T-helper 1 cell treated with Interleukin-12 subunit alpha and Interleukin-12 subunit beta and Interleukin-4 antibody, amounts not matched to agents 30 μg/mL and 1 μg/mL, for 36 hours (primary cell): ENCODE measurements around the gene CLBA1.

Experiments
- H3K27ac Mint-ChIP-seq: one replicate; pipeline ENCODE4 v1.8.0; 2021; ENCODE audit warnings: mild to moderate bottlenecking, mixed read lengths
- H3K27me3 Mint-ChIP-seq: one replicate; pipeline ENCODE4 v1.8.0; 2021; ENCODE audit warnings: low read depth, mixed read lengths
- H3K36me3 Mint-ChIP-seq: one replicate; pipeline ENCODE4 v1.8.0; 2021; ENCODE audit warnings: low read depth, mixed read lengths
- H3K4me1 Mint-ChIP-seq: one replicate; pipeline ENCODE4 v1.8.0; 2021; ENCODE audit warnings: low read depth, mixed read lengths
- H3K4me3 Mint-ChIP-seq: one replicate; pipeline ENCODE4 v1.8.0; 2021; ENCODE audit warnings: mild to moderate bottlenecking, moderate library complexity, mixed read lengths
- H3K9me3 Mint-ChIP-seq: one replicate; pipeline ENCODE4 v1.8.0; 2021; ENCODE audit warnings: mixed read lengths

Gene CLBA1

DNA sequence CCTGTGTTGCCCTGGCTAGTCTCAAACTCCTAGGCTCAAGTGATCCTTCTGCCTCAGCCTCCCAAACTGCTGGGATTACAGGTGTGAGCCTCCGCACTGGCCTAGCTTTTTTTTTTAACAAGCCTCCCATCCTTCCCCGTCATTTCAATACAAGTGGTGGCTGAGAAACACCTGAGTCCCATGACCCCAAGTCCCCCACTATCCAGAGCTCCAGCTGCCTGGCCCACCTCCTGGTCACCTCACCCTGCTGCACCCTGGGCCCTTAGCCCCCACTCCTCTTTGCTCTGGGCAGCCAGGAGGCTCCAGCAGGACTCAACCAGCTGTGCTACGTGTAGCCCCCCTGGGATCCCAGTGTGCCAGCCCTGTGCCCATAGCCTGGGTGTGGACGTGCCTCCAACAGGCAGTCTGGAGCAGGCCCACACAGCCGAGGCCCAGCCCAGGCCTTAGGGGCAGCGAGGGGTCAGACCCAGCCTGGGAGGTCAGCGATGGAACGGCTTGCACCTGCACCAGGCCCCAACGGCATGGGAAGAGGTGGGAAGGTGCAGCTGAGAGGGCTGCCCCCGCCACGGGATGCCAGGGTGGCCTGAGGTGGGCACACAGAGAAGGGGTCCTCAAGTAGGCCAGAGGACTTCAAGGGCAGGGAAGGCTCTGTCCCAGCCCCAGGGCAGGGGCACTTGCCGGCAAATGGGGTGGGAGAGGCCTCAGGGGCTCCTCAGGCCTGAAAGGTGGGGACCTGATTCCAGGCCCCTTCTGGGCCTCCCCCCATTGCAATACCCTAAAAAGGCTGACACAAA lies 13.9 kb upstream of the CLBA1 start:
- Mint-ChIP-seq H3K27ac (no peak overlapping the region), H3K9me3 (no peaks in the 10 kb centered on the region), H3K36me3 (no peaks in the 10 kb centered on the region), H3K4me1 (peaks cover 3% of the 10 kb centered on the region), H3K4me3 (no peak overlapping the region), H3K27me3 (peaks cover 16% of the 10 kb centered on the region)

DNA sequence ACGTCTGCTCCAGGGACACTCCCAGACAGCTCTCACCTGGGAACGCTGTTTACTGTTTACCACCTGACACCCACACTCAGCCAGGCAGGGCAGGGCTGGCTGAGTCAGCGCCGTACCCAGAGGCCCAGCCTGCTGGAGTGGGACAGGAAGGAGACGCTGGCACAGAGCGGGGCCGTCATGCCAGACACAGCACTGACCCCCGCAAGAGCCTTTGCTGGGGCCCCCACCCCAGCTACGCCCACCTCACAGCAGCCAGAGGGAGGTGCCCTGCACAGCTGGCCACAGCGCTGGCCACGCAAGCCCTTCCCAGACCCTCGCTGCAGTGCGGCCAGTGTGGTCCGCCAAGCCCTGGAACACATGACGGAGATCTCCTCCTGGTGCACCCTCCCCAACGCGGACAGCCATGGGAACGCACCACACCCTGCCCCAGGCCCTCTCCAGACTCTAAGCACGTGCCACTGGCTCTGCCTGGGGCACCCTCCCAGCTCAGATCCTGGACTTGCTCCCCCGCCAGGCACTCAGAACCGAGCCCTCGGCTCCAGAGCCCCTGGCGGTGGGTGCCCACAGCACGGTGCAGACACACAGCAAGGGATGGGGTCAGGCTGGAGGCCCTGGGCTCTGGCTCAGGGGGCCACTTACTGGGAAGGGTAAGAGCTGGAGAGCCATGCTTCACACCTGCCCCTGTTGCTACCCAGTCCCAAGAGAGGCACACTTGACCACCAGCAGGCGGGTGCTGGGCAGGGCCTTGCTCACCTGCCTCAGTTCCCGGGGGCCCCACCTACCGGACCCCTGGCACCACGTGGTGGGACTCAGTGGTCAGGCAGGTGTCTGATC lies 13.1 kb upstream of the CLBA1 start:
- Mint-ChIP-seq H3K9me3 (no peaks in the 10 kb centered on the region), H3K27me3 (peaks cover 20% of the 10 kb centered on the region), H3K4me3 (no peak overlapping the region), H3K4me1 (peaks cover 3% of the 10 kb centered on the region), H3K36me3 (no peaks in the 10 kb centered on the region), H3K27ac (no peak overlapping the region)

DNA sequence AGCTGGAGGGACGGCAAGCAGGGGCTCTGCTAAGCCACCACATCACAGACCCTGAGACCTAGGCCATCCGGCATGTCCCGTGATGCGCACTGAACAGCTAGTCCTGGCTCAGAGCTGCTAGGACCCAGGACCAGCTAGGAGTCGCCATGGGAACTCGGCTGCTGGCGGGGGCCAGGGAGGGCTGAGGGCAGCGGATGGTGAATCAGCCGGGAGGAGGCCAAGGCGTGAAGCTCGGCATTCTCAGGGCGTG lies 12.5 kb upstream of the CLBA1 start:
- Mint-ChIP-seq H3K9me3 (no peaks in the 10 kb centered on the region), H3K27ac (no peak overlapping the region), H3K36me3 (no peaks in the 10 kb centered on the region), H3K4me3 (no peak overlapping the region), H3K4me1 (peaks cover 3% of the 10 kb centered on the region), H3K27me3 (peaks cover 19% of the 10 kb centered on the region)

DNA sequence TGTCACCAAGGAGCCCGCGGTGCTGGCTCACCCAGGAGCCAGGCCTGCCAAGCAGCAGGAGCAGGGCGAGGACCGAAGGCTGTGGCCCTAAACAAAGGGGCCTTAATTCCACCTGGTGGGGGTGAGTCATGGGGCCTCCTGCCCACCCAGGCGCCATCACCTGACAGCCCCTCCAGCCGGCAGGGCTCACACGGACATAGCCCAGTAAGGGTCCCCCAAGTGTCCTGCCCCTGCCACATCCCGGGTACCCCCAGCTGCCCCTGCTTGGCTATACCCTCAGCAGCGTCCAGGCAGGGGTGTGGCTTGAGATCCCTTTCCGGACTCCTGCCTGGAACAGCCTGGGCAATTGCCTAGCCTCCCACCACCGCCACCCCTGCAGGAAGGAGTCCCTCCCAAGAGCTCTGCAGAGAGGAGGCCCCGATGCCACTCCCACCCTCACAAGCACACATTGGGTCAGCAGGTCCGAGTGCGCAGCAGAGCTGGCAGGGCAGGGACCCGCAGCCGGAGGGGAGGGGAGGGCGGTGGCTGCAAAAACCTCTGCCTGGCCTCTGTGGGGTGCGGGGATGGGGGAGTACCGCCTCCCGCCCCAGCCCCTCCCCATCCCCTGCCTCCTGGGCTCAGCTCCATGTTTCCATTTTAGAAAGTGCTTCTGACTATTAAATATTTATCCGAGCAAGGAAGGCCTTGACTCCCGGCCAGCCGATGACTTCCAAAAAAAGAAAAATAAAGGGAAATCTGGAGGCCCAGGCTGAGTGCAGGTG lies 12.0 kb upstream of the CLBA1 start:
- peaks cover 3% of the 10 kb centered on the region for H3K4me1 Mint-ChIP-seq

GRCh38 chr14:104974146-104974541 lies 11.4 kb upstream of the CLBA1 start:
- Mint-ChIP-seq H3K4me1 (peaks cover 5% of the 10 kb centered on the region), H3K27ac (no peak overlapping the region), H3K36me3 (no peaks in the 10 kb centered on the region), H3K27me3 (peaks cover 22% of the 10 kb centered on the region), H3K4me3 (no peak overlapping the region), H3K9me3 (no peaks in the 10 kb centered on the region)

More for the DNA sequence above, 12.0 kb upstream of the CLBA1 start:
- Mint-ChIP-seq H3K36me3 (no peaks in the 10 kb centered on the region), H3K4me3 (no peak overlapping the region), H3K27me3 (peaks cover 20% of the 10 kb centered on the region), H3K9me3 (no peaks in the 10 kb centered on the region), H3K27ac (no peak overlapping the region)

GRCh38 chr14:104974665-104975390 lies 10.8 kb upstream of the CLBA1 start:
- Mint-ChIP-seq H3K36me3 (no peaks in the 10 kb centered on the region), H3K9me3 (no peaks in the 10 kb centered on the region), H3K4me3 (no peak overlapping the region), H3K27ac (no peak overlapping the region), H3K4me1 (peaks cover 5% of the 10 kb centered on the region), H3K27me3 (peaks cover 26% of the 10 kb centered on the region)

DNA sequence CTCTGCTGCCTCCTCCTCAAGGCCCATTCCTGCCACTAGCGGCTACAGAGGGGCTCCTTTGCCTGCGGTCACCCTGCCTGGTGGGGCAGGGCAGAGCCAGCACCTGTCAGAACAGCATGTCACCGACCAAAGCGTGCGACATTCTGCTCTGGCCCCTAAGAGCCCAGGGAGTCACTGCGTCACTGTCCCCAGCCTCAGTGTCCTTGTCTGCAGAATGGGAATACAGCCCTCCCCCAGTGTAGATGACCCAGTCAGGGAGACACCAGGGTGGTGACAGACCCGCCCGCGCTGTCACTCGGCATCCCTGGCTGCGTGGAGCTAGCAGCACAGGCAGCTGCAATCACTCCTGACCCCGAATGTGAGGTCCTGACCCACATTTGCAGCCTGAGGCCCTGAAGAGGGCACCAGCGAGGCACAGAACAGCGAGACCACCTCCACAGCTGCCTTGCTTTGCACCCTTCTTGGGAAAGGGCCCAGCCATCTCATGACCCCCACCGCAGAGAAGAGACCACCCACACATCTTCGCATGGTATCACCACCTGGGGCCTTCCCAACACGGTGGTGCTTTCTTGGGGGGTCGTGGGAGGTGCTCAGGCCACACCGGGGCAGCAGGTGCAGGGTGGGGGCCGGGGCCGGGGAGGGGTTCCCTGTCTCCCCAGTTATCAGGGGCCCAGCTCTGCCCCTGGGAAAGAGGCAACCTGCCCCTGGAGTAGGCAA lies 9.9 kb upstream of the CLBA1 start:
- no peak overlapping the region for H3K27ac Mint-ChIP-seq

DNA sequence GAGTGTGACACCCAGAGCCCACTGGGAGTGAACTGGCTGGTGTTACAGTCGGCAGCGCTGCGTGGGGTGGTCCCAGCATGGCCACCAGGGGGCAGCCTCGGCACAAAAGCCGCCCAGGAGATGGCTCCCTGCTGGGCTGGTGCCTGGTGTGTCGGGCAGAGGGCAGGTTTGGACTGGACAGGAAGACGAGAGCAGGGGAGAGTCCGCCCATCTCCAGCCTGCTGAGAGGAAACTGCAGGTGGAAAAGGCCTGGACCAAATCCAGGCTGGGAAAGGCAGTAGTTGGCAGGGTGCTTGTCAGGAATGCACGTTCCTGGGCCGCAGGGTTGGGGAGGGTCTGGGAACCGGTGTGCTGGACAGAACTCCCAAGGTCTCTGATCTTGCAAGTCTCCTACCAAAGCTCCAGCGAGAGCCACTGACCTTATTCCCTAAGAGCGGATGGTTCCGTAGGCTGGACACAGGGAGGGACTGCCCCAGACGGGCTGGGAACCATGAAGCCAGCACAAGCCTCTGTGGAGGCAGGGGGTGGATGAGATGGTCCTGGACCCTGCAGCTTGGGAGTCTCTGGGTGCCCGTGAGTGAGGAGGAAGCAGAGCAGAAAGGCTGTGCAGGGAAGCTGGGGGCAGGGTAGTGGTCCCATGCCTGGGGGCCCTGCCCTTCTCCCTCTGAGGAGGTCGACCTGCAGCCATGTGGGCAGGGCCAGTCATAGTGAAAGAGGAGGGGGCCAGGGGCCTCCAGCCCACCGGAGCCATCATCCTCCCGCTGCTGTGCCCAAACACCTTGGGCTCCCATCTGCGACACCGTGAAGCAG lies 9.2 kb upstream of the CLBA1 start:
- Mint-ChIP-seq H3K4me1 (peaks cover 5% of the 10 kb centered on the region), H3K27ac (no peak overlapping the region), H3K9me3 (no peaks in the 10 kb centered on the region), H3K36me3 (no peaks in the 10 kb centered on the region), H3K4me3 (peak overlapping the region; percentile 61), H3K27me3 (peaks cover 29% of the 10 kb centered on the region)

More for the DNA sequence above, 9.9 kb upstream of the CLBA1 start:
- H3K4me3 Mint-ChIP-seq: no peak overlapping the region
- H3K36me3 Mint-ChIP-seq: no peaks in the 10 kb centered on the region
- H3K27me3 Mint-ChIP-seq: peaks cover 29% of the 10 kb centered on the region
- peaks cover 5% of the 10 kb centered on the region for H3K4me1 Mint-ChIP-seq
- no peaks in the 10 kb centered on the region for H3K9me3 Mint-ChIP-seq

DNA sequence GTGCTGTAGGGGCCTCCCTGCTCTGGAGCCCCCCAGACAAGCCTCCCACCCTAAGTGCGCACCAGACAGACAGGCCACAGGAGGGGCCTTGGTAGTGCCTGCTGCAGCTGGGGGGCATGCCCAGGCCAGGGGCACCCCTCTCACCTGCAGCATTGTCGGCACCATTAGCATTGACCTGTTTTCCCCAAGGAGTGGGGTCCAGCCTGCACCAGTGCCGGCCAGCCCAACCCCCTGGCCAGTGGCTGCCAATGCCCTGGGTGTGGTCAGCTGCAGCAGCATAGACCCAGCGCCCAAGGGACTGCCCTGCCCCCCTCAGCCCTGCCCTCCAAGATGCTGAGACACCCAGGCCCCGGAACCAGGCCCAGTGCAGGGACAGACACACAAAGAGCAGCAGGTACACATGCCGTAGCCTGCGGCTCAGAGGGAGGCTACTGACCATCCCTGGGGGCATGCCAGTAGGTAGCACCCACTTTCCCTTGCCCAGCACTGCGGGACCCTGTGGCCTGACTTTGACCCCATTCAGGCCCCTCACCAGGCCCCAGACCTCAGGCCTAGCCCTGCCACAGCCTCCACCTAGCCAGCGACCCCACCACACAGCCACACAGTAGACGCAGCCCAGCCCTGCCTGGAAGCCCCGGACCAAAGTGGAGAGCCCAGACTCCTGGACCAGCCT lies 8.4 kb upstream of the CLBA1 start:
- Mint-ChIP-seq H3K4me1 (peaks cover 5% of the 10 kb centered on the region), H3K27me3 (peaks cover 29% of the 10 kb centered on the region), H3K27ac (no peak overlapping the region), H3K9me3 (no peaks in the 10 kb centered on the region), H3K4me3 (peak overlapping the region; percentile 49), H3K36me3 (no peaks in the 10 kb centered on the region)

GRCh38 chr14:104977681-104978653 lies 7.6 kb upstream of the CLBA1 start, which contains the start of gene AHNAK2:
TSS of gene AHNAK2 (minus strand) at chr14:104978374. CDS start at chr14:104978237, 137 bp downstream.
- no peak within 1 kb of the TSS for H3K27ac Mint-ChIP-seq
- H3K27me3 Mint-ChIP-seq: peaks cover 29% of the 10 kb centered on the region
- H3K9me3 Mint-ChIP-seq: no peaks in the 10 kb centered on the region

GRCh38 chr14:104978746-104979691 lies 6.6 kb upstream of the CLBA1 start:
- H3K4me3 Mint-ChIP-seq: peak overlapping the region; percentile 49
- peaks cover 7% of the 10 kb centered on the region for H3K4me1 Mint-ChIP-seq
- no peaks in the 10 kb centered on the region for H3K36me3 Mint-ChIP-seq
- peaks cover 29% of the 10 kb centered on the region for H3K27me3 Mint-ChIP-seq
- no peaks in the 10 kb centered on the region for H3K9me3 Mint-ChIP-seq
- H3K27ac Mint-ChIP-seq: no peak overlapping the region

More at GRCh38 chr14:104977681-104978653, 7.6 kb upstream of the CLBA1 start, which contains the start of gene AHNAK2:
- H3K36me3 Mint-ChIP-seq: no peaks in the 10 kb centered on the region
- peak within 1 kb of the TSS; percentile 79 for H3K4me3 Mint-ChIP-seq
- peaks cover 5% of the 10 kb centered on the region for H3K4me1 Mint-ChIP-seq
